Fibroblast of mammary gland (primary cell): ENCODE data around the gene CD300LF.

Source experiments
- DNase-seq: peaks from one replicate; pipeline ENCODE4 v3.0.0-alpha.2; 2010; ENCODE audit warnings: low read depth
- H3K4me3 ChIP-seq: 2 replicates; pipeline ENCODE4 v1.5.1; 2011; ENCODE audit warnings: low read depth, mild to moderate bottlenecking, low read length, moderate library complexity; ENCODE audit not compliant: control insufficient read depth
- TF ChIP-seq, protein P1 (sequence below): conservative IDR thresholded peaks from 2 replicates; pipeline ENCODE4 v1.5.1; 2011; ENCODE audit warnings: low read depth, low read length, inconsistent platforms; ENCODE audit not compliant: control insufficient read depth, insufficient read depth

The CD300LF gene

DNA sequence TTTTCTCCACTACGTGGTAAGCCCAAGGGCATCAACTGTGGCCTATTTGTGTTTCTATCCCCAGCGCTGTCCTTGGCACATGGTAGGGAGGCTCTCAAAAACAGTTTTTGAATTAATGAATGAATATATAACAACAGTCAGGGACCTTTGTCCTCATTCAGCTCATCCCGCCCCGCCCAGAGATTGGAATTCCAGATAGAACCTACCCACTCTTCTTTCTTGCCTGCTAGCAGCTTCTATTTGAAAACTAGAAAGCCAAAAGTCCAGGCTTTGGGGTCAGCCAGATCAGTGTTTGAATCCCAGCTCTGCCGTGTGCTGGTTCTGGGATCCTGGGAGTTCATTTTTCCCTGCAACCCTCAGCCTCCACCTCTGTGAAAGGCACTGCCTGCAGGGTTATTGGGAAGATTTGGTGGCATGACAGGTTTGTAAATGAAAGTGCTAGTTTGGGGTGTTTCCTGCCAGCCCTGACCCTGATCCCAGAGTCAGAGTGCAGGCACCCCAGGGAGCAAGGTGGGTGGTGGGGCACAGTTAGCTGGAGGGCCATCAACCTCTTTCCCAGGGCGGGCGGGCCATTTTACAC is 40.2 kb upstream of the CD300LF start:
- no peak for DNase-seq
- H3K4me3 ChIP-seq: no peak overlapping the region
- TF ChIP-seq, protein P1, sequence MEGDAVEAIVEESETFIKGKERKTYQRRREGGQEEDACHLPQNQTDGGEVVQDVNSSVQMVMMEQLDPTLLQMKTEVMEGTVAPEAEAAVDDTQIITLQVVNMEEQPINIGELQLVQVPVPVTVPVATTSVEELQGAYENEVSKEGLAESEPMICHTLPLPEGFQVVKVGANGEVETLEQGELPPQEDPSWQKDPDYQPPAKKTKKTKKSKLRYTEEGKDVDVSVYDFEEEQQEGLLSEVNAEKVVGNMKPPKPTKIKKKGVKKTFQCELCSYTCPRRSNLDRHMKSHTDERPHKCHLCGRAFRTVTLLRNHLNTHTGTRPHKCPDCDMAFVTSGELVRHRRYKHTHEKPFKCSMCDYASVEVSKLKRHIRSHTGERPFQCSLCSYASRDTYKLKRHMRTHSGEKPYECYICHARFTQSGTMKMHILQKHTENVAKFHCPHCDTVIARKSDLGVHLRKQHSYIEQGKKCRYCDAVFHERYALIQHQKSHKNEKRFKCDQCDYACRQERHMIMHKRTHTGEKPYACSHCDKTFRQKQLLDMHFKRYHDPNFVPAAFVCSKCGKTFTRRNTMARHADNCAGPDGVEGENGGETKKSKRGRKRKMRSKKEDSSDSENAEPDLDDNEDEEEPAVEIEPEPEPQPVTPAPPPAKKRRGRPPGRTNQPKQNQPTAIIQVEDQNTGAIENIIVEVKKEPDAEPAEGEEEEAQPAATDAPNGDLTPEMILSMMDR: no peak

DNA sequence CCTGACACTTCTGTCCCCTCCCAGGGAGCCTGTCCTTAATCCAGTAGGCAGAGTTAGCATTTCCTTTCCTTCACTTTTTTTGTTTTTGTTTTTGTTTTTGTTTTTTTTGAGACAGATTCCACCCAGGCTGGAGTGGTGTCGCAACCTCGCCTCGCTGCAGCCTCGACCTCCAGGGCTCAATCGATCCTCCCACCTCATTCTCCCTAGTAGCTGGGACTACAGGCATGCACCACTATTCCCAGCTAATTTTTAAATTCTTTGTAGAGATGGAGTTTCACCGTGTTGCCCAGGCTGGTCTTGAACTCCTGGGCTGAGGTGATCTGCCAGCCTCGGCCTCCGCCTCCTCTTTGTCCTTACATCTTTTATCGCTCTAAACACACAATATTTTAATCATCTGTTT is 39.7 kb upstream of the CD300LF start:
- TF ChIP-seq, protein P1: no peak
- DNase-seq: no peak
- no peak overlapping the region for H3K4me3 ChIP-seq

DNA sequence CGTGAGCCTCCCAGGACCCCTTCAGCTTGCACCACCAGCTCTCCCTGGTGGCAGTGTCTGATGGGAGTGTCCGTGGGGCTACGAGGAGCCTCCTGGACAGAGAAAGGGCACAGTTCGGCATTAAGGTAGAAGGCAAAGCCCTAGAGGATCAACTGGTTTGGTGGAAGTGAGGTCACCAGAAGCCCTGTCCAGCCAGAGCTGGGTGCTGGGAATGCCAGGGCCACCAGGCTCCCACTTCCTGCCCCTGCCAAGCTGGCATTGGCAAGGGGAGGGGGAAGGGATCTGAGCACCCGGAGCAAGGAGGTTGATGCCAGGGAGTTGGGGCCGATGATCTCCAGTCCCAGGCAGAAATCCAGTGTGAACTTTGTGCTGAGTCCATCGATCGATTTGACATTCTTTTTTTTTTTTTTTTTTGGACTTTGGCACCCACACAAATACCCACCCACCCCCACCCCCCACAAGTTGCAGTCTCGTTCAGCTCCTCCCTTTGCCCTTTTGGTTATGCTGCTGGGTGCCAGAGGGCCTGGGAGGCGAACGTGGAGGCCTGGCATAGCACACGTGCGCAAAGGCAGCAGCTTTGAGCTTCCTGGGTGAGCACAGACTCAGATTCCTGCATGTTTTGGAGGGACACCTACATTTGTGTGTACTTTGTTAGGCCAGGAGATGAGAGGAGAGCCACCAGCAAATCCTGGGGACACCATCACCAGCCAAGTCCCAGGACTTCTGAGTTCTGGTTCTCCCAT is 37.8 kb upstream of the CD300LF start:
- H3K4me3 ChIP-seq: no peak overlapping the region
- DNase-seq: no peak
- TF ChIP-seq, protein P1: no peak

DNA sequence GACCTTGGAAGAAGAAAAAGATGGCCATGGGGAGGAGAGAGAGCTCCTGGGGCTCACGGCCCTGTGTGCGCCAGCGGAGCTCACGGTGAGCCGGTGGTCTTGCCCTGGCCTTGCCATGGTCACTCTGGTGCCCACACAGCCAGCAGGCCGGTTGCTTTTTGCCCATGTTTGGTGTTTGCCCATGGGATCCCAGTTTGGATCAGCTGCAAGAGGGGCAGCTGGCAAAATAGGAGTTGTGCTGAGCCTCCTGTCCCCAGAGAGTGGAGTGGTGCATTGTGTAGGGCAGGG is 37.3 kb upstream of the CD300LF start:
- peak overlapping the region; percentile 64 for H3K4me3 ChIP-seq
- TF ChIP-seq, protein P1: no peak
- no peak for DNase-seq

DNA sequence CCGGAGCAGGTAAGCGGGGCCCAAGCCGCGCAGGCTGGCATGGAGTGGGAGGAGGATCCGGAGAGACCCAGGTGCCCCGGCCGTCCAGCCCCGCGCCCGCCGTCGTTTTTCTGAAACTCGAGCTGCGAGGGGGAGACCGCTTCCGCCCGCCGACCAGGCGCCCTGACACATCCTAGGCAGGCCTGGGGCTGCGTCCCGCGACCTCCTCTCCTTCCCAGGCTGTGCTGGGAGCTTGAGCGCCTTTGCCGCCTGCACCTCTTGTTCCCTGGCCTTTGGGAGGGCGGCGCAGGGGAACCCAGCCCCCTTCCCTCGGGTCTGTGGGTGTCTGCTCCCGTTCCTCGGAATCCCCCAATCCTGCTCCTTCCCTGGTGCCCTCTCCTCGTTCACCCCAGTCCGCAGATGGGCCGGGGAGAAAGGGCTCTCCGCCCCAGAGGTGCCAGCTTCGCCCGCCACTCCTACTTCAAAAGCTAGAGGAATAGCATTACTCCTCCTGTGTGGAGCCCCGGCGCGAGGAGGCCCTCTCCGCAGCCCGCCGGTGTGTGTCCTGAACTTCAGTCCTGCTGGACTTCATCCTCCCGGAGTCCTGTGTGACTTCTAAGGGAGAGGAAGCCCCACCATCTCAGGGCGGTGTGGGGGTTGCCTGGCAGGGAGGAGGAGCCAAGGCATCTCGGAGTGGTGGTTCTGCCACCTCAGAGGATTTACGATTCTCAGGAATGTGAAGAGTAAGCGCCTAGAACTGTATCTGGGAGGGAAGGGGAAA is 36.7 kb upstream of the CD300LF start:
- TF ChIP-seq, protein P1: no peak
- no peak for DNase-seq
- peak overlapping the region; percentile 64 for H3K4me3 ChIP-seq

DNA sequence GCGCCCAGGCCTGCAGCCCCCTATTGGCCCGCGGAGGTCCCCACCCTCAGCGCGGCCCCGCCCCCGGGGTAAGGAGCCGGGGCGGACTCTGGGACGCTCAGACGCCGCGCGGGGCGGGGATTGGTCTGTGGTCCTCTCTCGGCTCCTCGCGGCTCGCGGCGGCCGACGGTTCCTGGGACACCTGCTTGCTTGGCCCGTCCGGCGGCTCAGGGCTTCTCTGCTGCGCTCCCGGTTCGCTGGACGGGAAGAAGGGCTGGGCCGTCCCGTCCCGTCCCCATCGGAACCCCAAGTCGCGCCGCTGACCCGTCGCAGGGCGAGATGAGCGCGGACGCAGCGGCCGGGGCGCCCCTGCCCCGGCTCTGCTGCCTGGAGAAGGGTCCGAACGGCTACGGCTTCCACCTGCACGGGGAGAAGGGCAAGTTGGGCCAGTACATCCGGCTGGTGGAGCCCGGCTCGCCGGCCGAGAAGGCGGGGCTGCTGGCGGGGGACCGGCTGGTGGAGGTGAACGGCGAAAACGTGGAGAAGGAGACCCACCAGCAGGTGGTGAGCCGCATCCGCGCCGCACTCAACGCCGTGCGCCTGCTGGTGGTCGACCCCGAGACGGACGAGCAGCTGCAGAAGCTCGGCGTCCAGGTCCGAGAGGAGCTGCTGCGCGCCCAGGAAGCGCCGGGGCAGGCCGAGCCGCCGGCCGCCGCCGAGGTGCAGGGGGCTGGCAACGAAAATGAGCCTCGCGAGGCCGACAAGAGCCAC is 36.0 kb upstream of the CD300LF start, which contains the start of gene NHERF1:
NHERF1 (plus strand) TSS at position 100 of the 750 bp plus-strand sequence; CDS start at position 319, 219 bp downstream.
- H3K4me3 ChIP-seq: peak within 1 kb of the TSS; percentile 64
- DNase-seq: peak; percentile 79
- TF ChIP-seq, protein P1: no peak
